GM21619 (cell line): ENCODE data around the gene CCL22.
A peak's percentile ranks its signal among the peaks of the same experiment; 100 is the strongest.

Experiments
- ATAC-seq: cut with Tn5 transposase; IDR thresholded peaks from one replicate; pipeline ENCODE4 v1.9.1; 2021; ENCODE audit not compliant: unreplicated experiment

CCL22 gene

GRCh38 chr16:57345666-57346204 is 12.8 kb upstream of the CCL22 start:
- no peak for ATAC-seq

- no peak for ATAC-seq
Observed at GRCh38 chr16:57347858-57348257, 10.7 kb upstream of the CCL22 start.

- ATAC-seq: no peak
Observed at GRCh38 chr16:57348327-57348726, 10.3 kb upstream of the CCL22 start.

GRCh38 chr16:57349212-57350031 is 9.2 kb upstream of the CCL22 start:
- peak; percentile 90 for ATAC-seq

GRCh38 chr16:57352636-57353047 is 5.9 kb upstream of the CCL22 start:
- ATAC-seq: no peak

GRCh38 chr16:57354311-57354710 is 4.3 kb upstream of the CCL22 start:
- no peak for ATAC-seq

- ATAC-seq: no peak
Observed at GRCh38 chr16:57355898-57356414, 2.6 kb upstream of the CCL22 start.

GRCh38 chr16:57356547-57356946 is 2.0 kb upstream of the CCL22 start:
- no peak for ATAC-seq

- peak; percentile 44 for ATAC-seq
Observed at GRCh38 chr16:57357330-57358085, 1.1 kb upstream of the CCL22 start.

- no peak for ATAC-seq
Observed at GRCh38 chr16:57358086-57358420, 530 bp upstream of the CCL22 start.

GRCh38 chr16:57360321-57360935 is 1.8 kb downstream of the CCL22 start:
- no peak for ATAC-seq

- no peak for ATAC-seq
Observed at GRCh38 chr16:57361404-57361803, 2.8 kb downstream of the CCL22 start.

- ATAC-seq: no peak
Observed at GRCh38 chr16:57364143-57364542, 5.6 kb downstream of the CCL22 start.

GRCh38 chr16:57366544-57367040 is 8.0 kb downstream of the CCL22 start:
- ATAC-seq: no peak

- ATAC-seq: no peak
Observed at GRCh38 chr16:57367116-57367752, 8.7 kb downstream of the CCL22 start.

- ATAC-seq: no peak
Observed at GRCh38 chr16:57371494-57372371, 13.2 kb downstream of the CCL22 start.

GRCh38 chr16:57372372-57373116 is 14.0 kb downstream of the CCL22 start, which contains the start of gene CX3CL1:
CX3CL1 (plus strand) TSS chr16:57372490; CDS start chr16:57372569, 79 bp downstream.
- no peak for ATAC-seq

GRCh38 chr16:57373117-57373947 is 14.7 kb downstream of the CCL22 start:
- no peak for ATAC-seq
